Activated CD8-positive, alpha-beta memory T cell treated with anti-CD3 and anti-CD28 coated beads, Interleukin-2, amount 50 U/mL, for 1 hour (primary cell): ENCODE results near the gene CLASP1.
"Not testable (repeated sequence)": the region's sequence is repeated elsewhere in the genome, so short reads cannot be mapped to it uniquely, and the experiment has no call there.

Experiments used
- DNase-seq: peaks from one replicate; pipeline ENCODE4 v3.0.0-alpha.2; 2020; ENCODE audit errors: extremely low read depth

Gene CLASP1

DNA sequence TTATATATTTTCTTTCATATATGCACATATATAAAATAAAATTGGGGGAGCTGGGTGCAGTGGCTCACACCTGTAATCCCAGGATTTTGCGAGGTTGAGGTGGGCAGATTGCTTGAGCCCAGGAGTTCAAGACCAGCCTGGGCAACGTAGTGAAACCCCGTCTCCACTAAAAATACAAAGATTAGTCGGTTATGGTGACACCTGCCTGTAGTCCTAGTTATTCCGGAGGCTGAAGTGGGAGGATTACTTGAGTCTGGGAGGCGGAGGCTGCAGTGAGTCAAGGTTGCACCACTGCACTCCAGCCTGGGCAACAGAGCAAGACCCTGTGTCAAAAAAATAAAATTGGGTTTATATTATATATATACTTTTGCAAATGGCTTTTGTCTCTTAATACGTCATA lies 324.7 kb downstream of the CLASP1 start:
- DNase-seq, result no peak

DNA sequence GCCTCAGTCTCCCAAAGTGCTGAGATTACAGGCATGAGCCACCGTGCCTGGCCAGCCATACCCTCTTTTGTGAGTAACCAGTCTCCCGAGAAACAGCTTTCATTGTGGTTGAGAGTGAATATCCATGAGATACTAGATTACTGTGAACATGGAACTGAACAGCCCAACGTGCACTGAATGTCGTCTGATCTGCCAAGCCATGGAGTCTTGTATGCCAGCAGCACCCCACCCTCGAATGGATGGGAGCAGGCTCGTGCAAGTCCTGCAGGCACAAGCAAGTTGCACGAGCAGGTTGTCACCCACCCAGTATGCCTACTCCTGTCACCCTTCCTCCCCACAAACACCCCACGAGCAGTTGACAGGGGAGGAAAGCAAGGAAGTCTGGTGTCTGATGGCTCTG lies 327.8 kb downstream of the CLASP1 start:
- no peak for DNase-seq

DNA sequence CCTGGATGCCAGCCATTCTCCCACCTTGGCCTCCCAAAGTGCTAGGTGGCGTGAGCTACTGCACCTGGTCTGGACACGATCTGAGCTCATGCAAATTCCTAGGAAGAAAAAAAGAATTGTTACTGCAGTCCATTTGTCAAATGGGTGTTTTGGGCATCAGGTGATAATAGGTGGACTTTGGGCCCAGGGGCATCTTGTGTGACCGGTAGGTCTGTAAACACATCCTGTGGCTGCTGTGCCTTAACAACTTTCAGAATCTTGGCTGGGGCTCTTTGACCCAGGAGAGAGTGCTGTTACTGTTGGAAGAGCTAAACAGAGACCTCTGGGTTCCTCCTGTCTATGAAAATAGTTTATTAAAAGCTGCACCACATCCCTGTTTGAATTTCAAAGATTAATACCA lies 329.3 kb downstream of the CLASP1 start:
- no peak for DNase-seq

DNA sequence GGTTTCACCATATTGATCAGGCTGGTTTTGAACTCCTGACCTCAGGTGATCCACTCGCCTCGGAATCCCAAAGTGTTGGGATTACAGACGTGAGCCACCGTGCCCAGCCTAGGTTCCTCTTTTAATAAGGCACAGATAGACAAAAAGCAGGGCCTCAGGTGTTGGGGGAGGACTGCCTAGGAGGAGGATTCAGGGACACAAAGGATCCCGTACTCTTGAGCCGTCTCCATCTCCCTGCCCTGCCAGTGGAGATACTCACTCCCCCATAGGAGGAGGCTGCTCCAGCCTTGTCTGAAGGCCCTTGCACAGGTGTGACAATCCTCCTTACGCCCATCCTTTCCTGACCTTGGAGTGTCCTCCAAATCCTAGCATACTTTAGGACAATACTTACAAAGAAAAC lies 332.3 kb downstream of the CLASP1 start:
- no peak for DNase-seq

DNA sequence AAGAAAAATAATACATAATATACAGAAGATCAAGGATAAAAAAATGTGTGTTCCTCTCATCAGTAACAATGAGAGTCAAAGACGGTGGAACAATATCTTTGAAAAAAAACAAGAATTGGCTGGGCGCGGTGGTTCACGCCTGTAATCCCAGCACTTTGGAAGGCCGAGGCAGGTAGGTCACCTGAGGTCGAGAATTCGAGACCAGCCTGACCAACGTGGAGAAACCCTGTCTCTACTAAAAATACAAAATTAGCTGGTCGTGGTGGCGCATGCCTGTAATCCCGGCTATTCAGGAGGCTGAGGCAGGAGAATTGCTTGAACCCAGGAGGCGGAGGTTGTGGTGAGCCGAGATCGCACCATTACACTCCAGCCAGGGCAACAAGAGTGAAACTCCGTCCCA lies 335.6 kb downstream of the CLASP1 start:
- DNase-seq, result not testable (repeated sequence)

DNA sequence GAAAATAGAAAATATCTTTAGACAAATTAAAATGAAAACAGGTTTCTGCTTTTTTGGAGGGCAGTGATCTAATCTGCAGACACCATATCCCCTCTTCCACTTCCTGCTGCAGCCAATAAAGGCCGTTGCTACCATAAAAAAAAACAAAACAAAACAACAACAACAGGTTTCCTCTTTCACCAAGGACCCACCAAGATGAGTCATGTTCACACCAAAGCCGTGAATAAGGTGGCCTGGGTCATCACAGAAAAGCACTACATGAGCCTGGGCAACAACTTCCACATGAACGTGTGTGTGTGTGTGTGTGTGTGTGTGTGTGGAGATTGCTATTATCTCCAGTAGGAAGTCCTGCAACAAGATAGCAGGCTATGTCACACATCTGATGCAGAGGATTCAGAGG lies 339.5 kb downstream of the CLASP1 start:
- no peak for DNase-seq

DNA sequence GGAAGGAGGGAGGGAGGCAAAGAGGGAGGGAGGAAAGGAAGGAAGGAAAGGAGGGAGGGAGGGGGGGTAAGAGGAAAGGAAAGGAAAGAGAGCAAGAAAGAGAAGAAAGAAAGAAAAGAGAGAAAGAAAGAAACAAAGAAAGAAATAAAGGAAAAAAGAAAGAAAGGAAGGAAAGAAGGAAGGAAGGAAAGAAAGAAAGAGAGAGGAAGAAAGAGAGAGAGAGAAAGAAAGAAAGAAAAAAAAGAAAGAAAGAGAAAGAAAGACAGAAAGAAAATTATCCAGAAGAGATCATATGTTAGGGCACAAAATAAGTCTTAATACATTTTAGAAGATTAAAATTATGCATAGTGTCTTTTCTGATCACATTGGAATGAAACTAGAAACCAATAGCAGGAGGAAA lies 339.9 kb downstream of the CLASP1 start:
- no peak for DNase-seq

DNA sequence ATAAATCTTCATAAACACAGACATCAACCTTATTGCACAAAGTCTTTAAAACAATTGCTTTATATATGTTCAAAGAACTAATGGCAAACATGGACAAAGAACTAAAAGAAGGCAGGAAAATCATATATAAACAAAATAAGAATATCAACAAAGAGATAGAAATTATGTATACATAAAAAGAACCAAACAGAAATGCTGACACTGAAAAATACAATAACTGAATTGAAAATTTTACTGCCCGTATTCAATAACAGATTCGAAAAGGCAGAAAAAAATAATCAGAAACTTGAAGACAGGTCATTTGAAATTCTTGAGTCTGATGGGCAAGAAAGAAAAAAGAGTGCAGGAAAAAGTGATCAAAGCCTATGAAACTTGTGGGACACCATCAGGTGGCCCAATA lies 342.2 kb downstream of the CLASP1 start:
- DNase-seq, result no peak

DNA sequence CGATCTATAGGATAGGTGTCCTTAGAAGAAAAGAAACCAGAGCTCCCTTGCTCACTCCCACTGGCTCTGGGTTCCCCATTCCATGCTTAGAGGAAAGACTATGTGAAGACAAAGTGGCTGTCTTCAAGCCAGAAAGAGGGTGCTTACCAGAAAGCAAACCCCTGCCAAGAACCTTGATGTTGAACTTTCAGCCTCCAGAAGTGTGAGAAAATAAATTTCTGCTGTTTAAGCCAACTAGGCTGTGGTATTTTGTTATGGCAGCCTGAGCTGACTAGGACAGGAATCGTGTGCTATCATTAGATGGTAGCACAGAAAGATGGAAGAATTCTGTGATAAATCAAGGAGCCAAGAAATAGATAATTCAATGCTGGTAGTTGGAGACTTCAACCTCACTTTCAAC lies 344.3 kb downstream of the CLASP1 start:
- DNase-seq, result no peak

DNA sequence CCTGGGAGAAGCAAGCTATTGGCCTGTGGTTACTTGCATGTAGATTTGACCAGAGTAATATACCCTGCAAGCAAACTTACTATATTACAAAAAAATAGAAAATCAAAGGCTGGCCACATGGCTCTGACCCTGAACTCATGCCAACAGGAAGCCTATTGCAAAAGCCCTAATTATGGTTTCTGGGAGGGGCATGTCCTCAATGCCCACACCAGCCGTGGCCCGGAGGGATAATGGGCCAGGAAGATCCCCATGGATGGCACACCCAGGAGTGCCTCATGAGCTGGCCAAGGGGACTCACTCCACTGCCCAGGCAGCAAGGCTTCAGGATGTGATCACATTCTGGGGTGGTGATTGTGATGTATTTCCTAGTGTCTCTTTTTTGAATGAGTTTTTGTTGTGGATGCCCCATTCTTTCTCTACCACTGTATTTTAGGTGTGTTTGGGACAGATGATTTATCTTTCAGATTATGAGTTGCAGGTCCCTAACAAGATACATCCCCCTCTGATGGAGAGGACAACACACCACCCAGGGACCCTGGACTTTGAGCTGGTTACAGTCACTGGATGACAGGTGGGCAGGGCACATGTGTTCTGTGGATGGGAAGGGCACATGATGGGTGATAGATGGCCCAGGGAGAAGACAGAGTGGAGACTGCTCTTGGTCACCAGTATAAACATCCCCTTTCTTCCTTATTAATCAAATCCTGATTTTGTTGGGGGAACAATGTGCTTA lies 345.6 kb downstream of the CLASP1 start:
- no peak for DNase-seq

DNA sequence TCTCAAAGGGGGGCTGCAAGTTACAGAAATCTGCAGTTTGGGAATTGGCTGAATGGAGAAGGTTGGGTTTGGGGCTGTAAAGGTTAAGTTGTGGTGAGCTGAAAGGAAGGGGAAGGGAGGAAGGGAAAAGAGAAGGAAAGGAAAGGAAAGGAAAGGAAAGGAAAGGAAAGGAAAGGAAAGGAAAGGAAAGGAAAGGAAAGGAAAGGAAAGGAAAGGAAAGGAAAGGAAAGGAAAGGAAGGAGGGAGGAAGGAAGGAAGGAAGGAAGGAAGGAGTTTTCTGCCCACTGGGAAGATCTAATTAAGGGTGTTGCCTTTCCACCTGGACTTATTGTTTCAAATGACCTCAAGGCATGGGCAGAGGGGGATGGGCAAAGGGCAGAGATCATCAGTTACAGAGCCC lies 348.1 kb downstream of the CLASP1 start:
- not testable (repeated sequence) for DNase-seq

DNA sequence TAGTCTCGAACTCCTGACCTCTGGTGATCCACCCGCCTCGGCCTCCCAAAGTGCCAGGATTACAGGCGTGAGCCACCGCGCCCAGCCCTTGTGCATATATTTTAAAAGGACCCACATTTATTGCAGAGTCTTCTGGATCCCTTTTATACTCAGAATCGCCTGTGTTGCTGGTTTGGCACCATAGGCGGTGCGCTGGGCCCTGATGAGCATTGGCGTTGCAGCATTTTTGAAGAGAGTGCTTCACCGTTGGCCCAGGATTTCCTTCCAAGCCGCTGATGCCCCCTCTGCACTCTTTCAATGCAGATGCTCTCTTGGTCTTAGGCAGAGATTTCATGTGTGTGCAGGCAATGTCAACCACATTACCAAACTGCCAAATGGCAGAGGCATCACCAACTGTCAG lies 350.8 kb downstream of the CLASP1 start:
- no peak for DNase-seq

DNA sequence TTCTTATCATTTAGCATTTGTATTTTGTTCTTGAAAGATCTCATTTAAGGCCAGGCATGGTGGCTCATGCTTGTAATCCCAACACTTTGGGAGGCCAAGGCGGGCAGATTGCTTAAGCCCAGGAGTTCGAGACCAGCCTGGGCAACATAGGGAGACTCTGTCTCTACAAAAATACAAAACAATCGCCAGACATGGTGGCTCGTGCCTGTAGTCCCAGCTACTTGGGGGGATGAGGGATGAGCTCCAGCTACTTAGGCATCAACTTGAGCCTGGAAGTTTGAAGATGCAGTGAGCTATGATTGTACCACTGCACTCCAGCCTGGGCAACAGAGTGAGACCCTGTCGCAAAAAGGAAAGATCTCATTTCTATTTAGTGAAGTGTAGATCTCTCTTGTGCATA lies 351.4 kb downstream of the CLASP1 start:
- DNase-seq, result not testable (repeated sequence)

DNA sequence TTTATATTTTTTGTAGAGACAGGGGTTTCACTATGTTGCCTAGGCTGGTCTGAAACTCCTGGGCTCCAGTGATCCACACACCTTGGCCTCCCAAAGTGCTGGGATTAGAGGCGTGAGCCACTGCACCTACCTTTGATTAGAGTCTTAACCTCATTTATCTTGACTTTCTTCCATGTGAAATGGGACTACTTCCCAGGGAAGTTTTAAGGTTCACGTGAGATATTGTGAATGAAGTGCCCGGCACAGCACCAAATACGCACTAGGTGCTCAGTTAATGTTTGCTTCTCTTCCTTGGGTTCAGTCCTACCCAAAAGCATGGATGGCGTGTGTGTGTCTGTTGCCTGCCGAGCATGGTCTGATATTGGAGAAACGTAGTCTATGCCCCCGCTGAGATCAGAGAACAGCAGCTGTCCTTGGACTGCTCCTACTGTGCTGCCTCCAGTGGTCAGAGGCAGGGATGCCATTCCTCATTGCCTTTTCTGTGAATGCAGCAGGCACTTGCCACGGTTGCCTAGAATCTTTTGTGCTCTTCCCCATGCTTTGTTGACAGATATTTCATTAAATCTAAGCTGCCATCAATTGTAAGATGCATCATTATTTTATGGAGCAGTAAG lies 351.9 kb downstream of the CLASP1 start:
- no peak for DNase-seq

DNA sequence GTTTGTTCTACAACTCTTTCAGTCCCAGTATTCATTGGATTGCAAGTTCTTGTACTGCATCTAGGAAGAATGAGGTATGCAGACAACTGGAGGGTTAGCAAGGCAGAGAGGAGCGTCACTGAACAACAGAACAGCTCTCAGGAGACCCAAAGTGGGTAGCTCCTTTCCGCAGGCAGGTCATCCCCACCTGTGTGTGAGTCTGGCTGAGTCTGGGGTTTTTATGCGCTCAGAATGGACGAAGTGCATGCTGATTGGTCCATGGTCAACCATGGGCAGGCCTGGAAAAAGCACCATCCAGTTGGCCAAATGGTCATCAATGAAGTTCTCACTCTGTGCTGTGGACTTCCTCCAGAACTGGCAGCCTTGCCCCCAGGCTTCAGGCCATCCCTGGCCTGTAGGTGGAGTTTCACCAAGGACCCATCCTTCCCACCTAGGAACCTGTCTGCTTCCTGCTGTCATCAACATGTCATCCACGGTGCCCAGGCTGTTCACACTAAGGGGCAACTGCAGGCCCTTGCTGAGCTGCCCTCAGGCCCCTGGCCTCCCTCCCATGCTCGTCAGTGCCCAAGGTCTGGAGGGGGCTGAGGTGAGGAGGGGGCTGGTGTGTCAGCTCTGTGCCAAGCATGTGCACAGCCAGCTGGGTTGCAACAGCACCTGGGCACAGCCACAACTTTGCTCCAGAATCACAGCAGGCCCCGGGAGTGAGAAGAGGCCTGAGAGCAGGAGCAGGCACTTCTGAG lies 353.2 kb downstream of the CLASP1 start:
- DNase-seq, result no peak

DNA sequence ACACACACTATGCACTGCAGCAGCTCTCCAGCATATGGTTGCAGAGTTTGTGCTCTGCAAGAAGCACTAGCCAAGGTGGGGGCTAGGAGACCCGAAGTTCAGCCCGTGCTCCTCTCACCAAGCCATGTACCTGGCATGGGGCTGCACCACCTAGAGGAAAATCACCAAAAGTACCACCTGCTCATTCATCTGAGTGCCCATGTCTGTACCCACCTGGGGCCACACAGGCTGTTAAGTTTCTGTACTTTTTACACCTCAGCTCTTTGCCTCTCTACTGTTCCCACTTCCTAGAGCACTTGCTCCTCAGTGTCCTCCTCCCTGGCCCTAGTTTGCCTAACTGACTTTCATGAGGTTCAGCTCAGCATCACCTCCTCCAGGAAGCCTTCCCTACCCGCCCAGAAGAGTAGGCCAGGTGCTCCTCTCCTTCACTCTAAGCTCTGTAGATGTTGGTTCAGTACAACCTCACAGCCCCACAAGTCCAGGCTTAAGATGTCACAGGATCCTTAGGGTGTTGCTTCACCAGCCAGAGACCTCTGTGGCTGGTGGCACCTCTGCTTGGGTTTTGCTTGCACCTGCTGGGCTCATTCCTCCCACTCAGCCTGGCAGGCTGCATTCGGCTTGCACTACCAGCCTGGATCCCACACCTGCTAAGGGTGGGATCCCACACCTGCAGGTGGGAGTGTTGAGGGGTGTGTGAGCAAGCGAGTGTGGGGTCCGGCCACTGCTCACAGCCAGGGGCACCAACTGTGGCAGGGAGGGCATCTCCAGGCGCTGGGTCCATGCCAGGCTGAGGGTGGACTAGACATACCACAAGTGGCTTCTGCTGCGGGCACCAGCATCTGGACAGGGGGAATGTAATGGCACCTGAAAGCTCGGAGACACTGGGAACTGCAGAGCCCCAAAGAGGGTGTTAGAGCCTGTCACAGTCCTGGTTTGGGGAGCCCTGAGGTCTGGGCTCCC lies 354.1 kb downstream of the CLASP1 start:
- no peak for DNase-seq

DNA sequence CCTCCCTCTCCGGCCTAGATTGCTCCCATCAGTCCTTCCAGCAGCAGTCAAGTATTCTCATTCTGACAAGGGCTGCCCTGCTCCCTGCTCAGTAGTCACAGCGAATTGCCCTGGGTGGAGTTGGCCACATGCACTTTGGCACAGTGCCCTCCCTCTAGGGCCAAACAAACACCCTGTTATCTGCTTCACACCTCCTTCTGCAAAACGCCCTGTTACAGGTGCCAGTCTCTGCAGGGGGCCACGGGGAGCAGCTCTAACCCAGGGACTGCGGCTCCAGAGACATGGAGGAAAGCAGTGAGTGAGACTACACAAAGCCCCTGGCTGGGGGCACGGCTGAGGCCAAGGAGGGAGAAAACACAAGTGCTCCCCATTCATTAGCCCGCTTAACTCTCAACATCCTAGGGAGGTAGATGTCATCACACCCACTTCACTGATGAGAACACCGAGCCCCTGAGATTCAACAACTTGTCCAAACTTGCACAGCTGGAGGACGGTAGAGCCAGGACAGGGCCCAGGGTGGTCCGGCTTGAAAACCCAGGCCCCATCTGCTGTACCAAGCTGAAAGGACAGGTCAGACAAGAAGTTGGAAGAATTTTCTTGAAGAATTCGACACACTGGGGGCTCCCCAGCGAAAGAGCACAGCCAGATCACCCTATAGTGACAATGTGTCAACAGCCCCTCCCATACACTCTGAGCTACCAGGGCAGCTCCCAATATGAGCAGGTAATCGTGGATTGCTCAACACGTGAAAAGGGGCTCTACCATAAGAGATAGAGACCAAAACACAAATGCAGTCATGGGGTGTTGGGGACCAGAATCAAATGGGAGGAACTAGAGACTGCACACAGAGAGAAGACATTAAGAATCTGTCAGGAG lies 355.6 kb downstream of the CLASP1 start:
- DNase-seq, result no peak

DNA sequence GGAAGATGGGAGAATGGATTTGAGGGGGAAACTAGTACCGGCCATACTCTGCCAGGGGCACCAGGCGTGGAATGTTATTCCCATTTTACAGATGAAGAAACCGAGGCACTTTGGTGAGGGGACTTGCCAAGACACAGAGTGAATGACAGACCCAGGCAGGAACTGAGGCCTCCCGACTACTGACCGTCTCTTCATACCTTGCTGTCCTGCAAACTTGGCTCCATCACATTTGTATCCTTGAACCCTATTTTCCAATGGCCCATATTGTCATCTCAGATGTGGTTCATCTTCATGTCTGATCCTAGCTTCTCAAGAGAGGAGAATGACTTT lies 358.0 kb downstream of the CLASP1 start:
- DNase-seq, result no peak

DNA sequence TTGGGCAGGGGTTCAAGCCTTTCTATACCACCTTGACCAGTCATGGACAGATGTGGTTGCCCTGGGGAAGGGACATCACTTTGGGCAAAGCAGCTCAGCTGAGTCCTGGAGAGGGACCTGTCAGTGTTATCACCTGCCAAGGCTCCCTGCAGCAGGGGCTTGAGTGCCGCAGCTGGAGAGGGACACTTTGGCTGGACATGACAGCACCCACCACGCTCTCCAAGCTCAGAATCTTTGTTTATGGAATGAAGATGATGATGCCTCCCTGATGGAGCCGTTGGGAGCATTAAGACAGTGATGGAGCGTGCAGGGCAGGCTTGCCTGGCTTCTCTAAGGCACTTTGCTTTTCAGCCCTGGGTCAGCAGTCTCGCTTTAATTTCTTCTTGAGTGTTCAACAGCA lies 360.0 kb downstream of the CLASP1 start:
- DNase-seq, result no peak

DNA sequence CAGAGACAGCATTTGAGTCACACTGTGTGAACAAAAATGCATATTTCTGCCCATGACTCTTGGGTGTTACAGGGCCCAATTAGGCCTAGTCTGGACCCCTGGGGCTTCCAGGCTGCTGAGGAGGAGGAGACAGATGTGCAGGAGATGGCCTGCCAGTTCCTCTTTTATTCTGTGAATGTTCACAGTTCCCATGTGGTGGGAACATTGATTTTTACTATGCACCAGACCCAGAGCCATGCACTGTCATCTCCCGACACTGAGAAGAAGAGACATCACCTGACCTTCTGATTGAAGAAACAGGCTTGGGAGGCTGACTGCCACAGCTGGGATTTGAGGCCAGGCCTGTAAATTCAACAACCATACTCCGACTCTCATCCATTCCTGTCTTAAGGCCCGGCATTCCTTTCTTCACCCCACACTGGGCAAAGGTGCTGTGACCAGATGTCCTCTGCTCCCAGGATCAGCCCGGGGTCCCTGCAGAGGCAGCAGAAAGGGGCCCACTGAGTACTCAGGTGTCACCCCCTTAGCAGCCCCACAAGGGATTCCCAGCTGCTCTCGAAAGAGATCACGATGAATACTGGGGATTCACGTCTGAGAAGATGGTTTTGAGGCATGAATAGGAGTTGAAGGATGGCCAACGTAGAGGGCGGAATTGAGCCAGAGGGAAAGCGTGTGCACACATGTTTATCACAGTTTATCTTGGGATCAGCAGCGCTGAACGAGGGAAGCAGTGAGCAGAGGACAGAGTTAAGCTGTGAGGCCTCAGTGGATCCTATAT lies 360.6 kb downstream of the CLASP1 start:
- no peak for DNase-seq
